H1 (cell line): ENCODE measurements around the gene WASHC2A. TPM values are rescaled to one million over a fixed set of nuclear protein-coding genes. Genes with fewer than 3 reads are reported as not detected.
"Not testable (repeated sequence)": the region's sequence is repeated elsewhere in the genome, so short reads cannot be mapped to it uniquely, and the experiment has no call there.

Experiments used
- CTCF ChIA-PET: fragments of 300-600 bp; sonication (Branson Sonifier 250); formaldehyde crosslinking; loops from one replicate; lab custom pipeline; 2021; ENCODE audit not compliant: partially characterized antibody; lab: Charles Lee
- POLR2A ChIA-PET: fragments of 300-600 bp; sonication (Branson Sonifier 250); formaldehyde crosslinking; loops from one replicate; lab custom pipeline; 2021; ENCODE audit warnings: inconsistent platforms; ENCODE audit not compliant: partially characterized antibody; lab: Charles Lee
- DNase-seq, 2 experiments: peaks; one replicate each; pipeline versions ENCODE4 v3.0.0 to v3.0.0-alpha.2; 2010 to 2022; ENCODE audit warnings: low spot score in 2 of 2, low read depth in 1 of 2, mixed read lengths in 1 of 2
- FAIRE-seq: peaks from 2 replicates; lab custom pipeline; 2011; peaks lifted over from hg19 to GRCh38; lab: Jason Lieb, UNC
- H2AFZ ChIP-seq: 2 replicates; pipeline ENCODE4 v1.8.1; 2012; ENCODE audit warnings: low read length, inconsistent platforms
- H2AK5ac ChIP-seq: 2 replicates; pipeline ENCODE4 v1.6.1; 2013; ENCODE audit warnings: low read depth, low read length
- H2BK120ac ChIP-seq: replicated peaks from 2 replicates; pipeline ENCODE3; 2013; ENCODE audit warnings: low read depth, low read length, inconsistent platforms
- H2BK12ac ChIP-seq: 2 replicates; pipeline ENCODE4 v1.6.1; 2013; ENCODE audit warnings: low read depth, low read length
- H2BK15ac ChIP-seq: 2 replicates; pipeline ENCODE4 v1.6.1; 2013; ENCODE audit warnings: low read length
- H2BK20ac ChIP-seq: 2 replicates; pipeline ENCODE4 v1.6.1; 2013; ENCODE audit warnings: low read length
- H2BK5ac ChIP-seq: 2 replicates; pipeline ENCODE4 v1.6.1; 2013; ENCODE audit warnings: low read depth, low read length
- H3K14ac ChIP-seq: 2 replicates; pipeline ENCODE4 v1.6.1; 2013; ENCODE audit warnings: inconsistent platforms; ENCODE audit not compliant: insufficient read length
- H3K18ac ChIP-seq: 2 replicates; pipeline ENCODE4 v1.6.1; 2013; ENCODE audit warnings: low read length; ENCODE audit errors: extremely low read depth
- H3K23ac ChIP-seq: 2 replicates; pipeline ENCODE4 v1.6.1; 2013; ENCODE audit warnings: inconsistent platforms; ENCODE audit not compliant: insufficient read length
- H3K23me2 ChIP-seq: 2 replicates; pipeline ENCODE4 v1.6.1; 2013; ENCODE audit warnings: low read depth, low read length
- H3K27ac ChIP-seq: 2 replicates; pipeline ENCODE4 v1.6.1; 2011; ENCODE audit warnings: low read depth, low read length, inconsistent platforms
- H3K27me3 ChIP-seq, 4 experiments: replicated peaks in 1 of 4; 1 replicate in 1 of 4; 2 replicates in 3 of 4; pipeline versions ENCODE4 v1.6.1 to v1.8.1; 2011 to 2013; ENCODE audit warnings: low read length in 3 of 4, mild to moderate bottlenecking in 3 of 4, inconsistent platforms in 2 of 4, mixed read lengths in 2 of 4, moderate library complexity in 1 of 4; ENCODE audit not compliant: control insufficient read depth in 3 of 4, insufficient read depth in 3 of 4; ENCODE audit errors: extremely low read depth in 1 of 4
- H3K36me3 ChIP-seq, 4 experiments: 2 replicates each; pipeline versions ENCODE4 v1.6.1 to v1.8.1; 2011 to 2013; ENCODE audit warnings: mild to moderate bottlenecking in 4 of 4, low read length in 3 of 4, moderate library complexity in 2 of 4, control low read depth in 1 of 4, inconsistent platforms in 1 of 4; ENCODE audit not compliant: insufficient read depth in 4 of 4, control insufficient read depth in 2 of 4
- H3K4ac ChIP-seq: replicated peaks from 2 replicates; pipeline ENCODE3; 2013; ENCODE audit warnings: low read length, low read depth, mixed read lengths, inconsistent platforms; ENCODE audit not compliant: insufficient read length
- H3K4me1 ChIP-seq, 4 experiments: replicated peaks in 1 of 4; 1 replicate in 1 of 4; 2 replicates in 3 of 4; pipeline versions ENCODE4 v1.6.1 to v1.8.1; 2011 to 2013; ENCODE audit warnings: low read length in 3 of 4, inconsistent platforms in 2 of 4, mixed read lengths in 1 of 4; ENCODE audit not compliant: insufficient read depth in 4 of 4, control insufficient read depth in 3 of 4
- H3K4me2 ChIP-seq, 2 experiments: 2 replicates each; pipeline versions ENCODE4 v1.6.1 to v1.8.1; 2011 to 2013; ENCODE audit warnings: low read depth in 2 of 2, low read length in 2 of 2, control low read depth in 1 of 2, inconsistent platforms in 1 of 2, mild to moderate bottlenecking in 1 of 2; ENCODE audit not compliant: insufficient read depth in 1 of 2
- H3K4me3 ChIP-seq, 4 experiments: fragments of 200-600, 300-600 bp in 1 of 4; sonication (generic), shearing (Covaris generic), sonication (Bioruptor Twin) in 1 of 4; 2 replicates each; pipeline versions ENCODE4 v1.5.1 to v1.8.1; 2011 to 2016; ENCODE audit warnings: low read length in 4 of 4, low read depth in 3 of 4, control low read depth in 2 of 4, inconsistent platforms in 2 of 4, mild to moderate bottlenecking in 2 of 4, mixed read lengths in 1 of 4, moderate library complexity in 1 of 4; ENCODE audit not compliant: insufficient read depth in 2 of 4; ENCODE audit errors: extremely low read depth in 1 of 4
- H3K56ac ChIP-seq: replicated peaks from 2 replicates; pipeline ENCODE3; 2013; ENCODE audit warnings: low read depth, mild to moderate bottlenecking, mixed read lengths, low read length, inconsistent platforms; ENCODE audit not compliant: insufficient read length
- H3K79me1 ChIP-seq: 2 replicates; pipeline ENCODE4 v1.6.1; 2013; ENCODE audit warnings: low read depth, low read length, control low read depth
- H3K79me2 ChIP-seq, 2 experiments: 2 replicates each; pipeline versions ENCODE4 v1.6.1 to v1.8.1; 2012 to 2013; ENCODE audit warnings: low read length in 2 of 2, mild to moderate bottlenecking in 2 of 2, inconsistent platforms in 1 of 2; ENCODE audit not compliant: insufficient read depth in 2 of 2, control insufficient read depth in 1 of 2
- H3K9ac ChIP-seq, 4 experiments: replicated peaks in 1 of 4; 1 replicate in 1 of 4; 2 replicates in 3 of 4; pipeline versions ENCODE4 v1.6.1 to v1.8.1; 2011 to 2013; ENCODE audit warnings: low read depth in 3 of 4, low read length in 3 of 4, control low read depth in 2 of 4, mild to moderate bottlenecking in 2 of 4, moderate library complexity in 2 of 4, inconsistent platforms in 1 of 4; ENCODE audit errors: extremely low read depth in 1 of 4
- H3K9me3 ChIP-seq, 2 experiments: 2 replicates each; pipeline versions ENCODE4 v1.6.1 to v1.8.1; 2012 to 2013; ENCODE audit warnings: mild to moderate bottlenecking in 2 of 2, moderate library complexity in 2 of 2, control low read depth in 1 of 2, inconsistent platforms in 1 of 2, low read depth in 1 of 2, low read length in 1 of 2, mixed read lengths in 1 of 2; ENCODE audit not compliant: insufficient read depth in 2 of 2
- H4K20me1 ChIP-seq, 2 experiments: replicated peaks in 1 of 2; 2 replicates each; pipeline versions ENCODE3 to v1.8.1; 2011 to 2013; ENCODE audit warnings: inconsistent platforms in 2 of 2, low read length in 2 of 2, mild to moderate bottlenecking in 1 of 2; ENCODE audit not compliant: insufficient read depth in 2 of 2, control insufficient read depth in 1 of 2
- H4K5ac ChIP-seq: 2 replicates; pipeline ENCODE4 v1.6.1; 2013; ENCODE audit warnings: low read length, low read depth, mixed read lengths, inconsistent platforms; ENCODE audit not compliant: insufficient read length
- H4K8ac ChIP-seq: 2 replicates; pipeline ENCODE4 v1.8.0; 2013; ENCODE audit warnings: mild to moderate bottlenecking, moderate library complexity, low read length, inconsistent platforms; ENCODE audit not compliant: insufficient read depth; ENCODE audit errors: extremely low read depth
- H4K91ac ChIP-seq: replicated peaks from 2 replicates; pipeline ENCODE3; 2013; ENCODE audit warnings: low read length, mixed read lengths, inconsistent platforms; ENCODE audit not compliant: insufficient read length
- WGBS, 2 experiments: shearing (Covaris generic) in 1 of 2; methylation state at CpG; one replicate each; pipeline versions ENCODE4 v1.1.6 to v1.1.7; 2013 to 2015; ENCODE audit warnings: low lambda C conversion rate in 2 of 2, mixed read lengths in 2 of 2, inconsistent platforms in 1 of 2, low coverage in 1 of 2, missing lambda C conversion rate in 1 of 2; ENCODE audit not compliant: insufficient replicate concordance in 2 of 2, insufficient coverage in 1 of 2, insufficient read length in 1 of 2; ENCODE audit errors: extremely low coverage in 1 of 2, missing lambda C conversion rate in 1 of 2; 5-methylcytosine and 5-hydroxymethylcytosine counted together
- polyA plus RNA-seq, 7 experiments: library from polyadenylated mRNA; depleted of rRNA in 3 of 7; stranded (reverse) in 5 of 7; unstranded in 2 of 7; fragments of >200 nt in 5 of 7; fragments of 200-250 nt in 2 of 7; gene quantifications; 1 replicate in 5 of 7; 2 replicates in 1 of 7; 4 replicates in 1 of 7; pipeline versions ENCODE4 v1.2.1 to v1.2.3, GENCODE V29; 2011 to 2013; ENCODE audit warnings: missing spikeins in 2 of 7, mixed read lengths in 2 of 7
- total RNA-seq: library from RNA; stranded (reverse); fragmentation: NEBNext Ultra II Directional; extraction: Animal tissue kit (Norgen Biotek cat#: 25700); gene quantifications from 2 replicates; pipeline ENCODE4 v1.2.1, GENCODE V29; 2021

WASHC2A gene
- total and polyA plus RNA-seq, 2 of the 8 experiments (the other 6 are each of a cell fraction or from before 2014, with no cell fraction given): 7.5 to 29.7 TPM

GRCh38 chr10:50058727-50059126 is 9.0 kb upstream of the WASHC2A start:
- not testable (repeated sequence) for FAIRE-seq
- WGBS, 2 experiments: 86% methylated on average over 1 of the region's 1 CpG; no CpG with 5 or more reads in 1 of the 2 experiments

DNA sequence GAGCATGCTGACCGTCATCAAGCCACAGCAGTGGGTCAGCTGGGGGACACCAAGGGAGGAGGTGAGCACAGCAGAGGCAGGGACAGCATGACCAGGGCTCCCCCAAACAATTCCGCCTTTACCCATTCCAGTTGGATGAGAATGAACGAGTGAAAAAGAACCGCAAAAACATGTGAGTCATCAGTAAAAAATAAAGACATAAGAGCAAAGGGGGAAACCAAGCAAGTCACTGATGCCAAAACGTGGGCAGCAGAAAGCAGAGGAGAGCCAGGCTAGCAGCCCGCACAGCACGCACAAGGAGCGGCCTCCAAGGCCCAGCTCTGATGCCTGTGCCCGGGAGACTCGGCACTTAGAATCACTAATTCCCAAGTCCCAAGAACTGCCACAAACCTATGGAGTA is 7.8 kb upstream of the WASHC2A start:
- H4K8ac ChIP-seq, H4K91ac ChIP-seq, H3K9me3 ChIP-seq, H3K27ac ChIP-seq, DNase-seq, H3K27me3 ChIP-seq, H3K79me1 ChIP-seq, H3K9ac ChIP-seq, H2BK15ac ChIP-seq, H3K4me2 ChIP-seq, H2AFZ ChIP-seq, POLR2A ChIA-PET, H3K4ac ChIP-seq, H3K36me3 ChIP-seq, H3K23ac ChIP-seq, H3K14ac ChIP-seq, H2BK12ac ChIP-seq, H3K79me2 ChIP-seq, H3K23me2 ChIP-seq, H4K5ac ChIP-seq, H3K56ac ChIP-seq, H3K4me1 ChIP-seq, FAIRE-seq, H2BK20ac ChIP-seq, CTCF ChIA-PET, H3K18ac ChIP-seq, H3K4me3 ChIP-seq, H2AK5ac ChIP-seq, H2BK5ac ChIP-seq, H4K20me1 ChIP-seq, H2BK120ac ChIP-seq: not testable (repeated sequence)
- 85% methylated on average over 10 of the region's 10 CpGs; no CpG with 5 or more reads in 1 of the 2 experiments for WGBS, 2 experiments

More at GRCh38 chr10:50058727-50059126, 9.0 kb upstream of the WASHC2A start:
- H3K36me3 ChIP-seq, H2BK120ac ChIP-seq, H2AFZ ChIP-seq, H2BK12ac ChIP-seq, H2BK5ac ChIP-seq, H3K27me3 ChIP-seq, H3K4me1 ChIP-seq, H2BK20ac ChIP-seq, H2BK15ac ChIP-seq, H4K5ac ChIP-seq, H2AK5ac ChIP-seq, H4K8ac ChIP-seq, H3K18ac ChIP-seq, H4K20me1 ChIP-seq, H3K23ac ChIP-seq, H3K14ac ChIP-seq, POLR2A ChIA-PET, H3K9me3 ChIP-seq, H3K4ac ChIP-seq, H3K4me3 ChIP-seq, H3K23me2 ChIP-seq, H3K9ac ChIP-seq, H3K27ac ChIP-seq, H3K79me1 ChIP-seq, CTCF ChIA-PET, H3K56ac ChIP-seq, H3K4me2 ChIP-seq, H3K79me2 ChIP-seq, H4K91ac ChIP-seq, DNase-seq: not testable (repeated sequence)
